Measurements from ENCODE around the gene CFAP161. TPM values are rescaled to one million over a fixed set of nuclear protein-coding genes. Genes with fewer than 3 reads are reported as not detected.

CFAP161 gene
- total and polyA plus RNA-seq, 2 of the 13 experiments (the other 11 are each of a cell fraction or from before 2014, with no cell fraction given), result not detected

GRCh38 chr15:81115054-81115939, 18.8 kb upstream of the CFAP161 start (continued):
- no peak for TF ChIP-seq ZBTB40 (IDR thresholded peaks at IDR 0.05)
- TF ChIP-seq ZBTB40 (CRISPR knock-in tag; IDR thresholded peaks at IDR 0.05), result no peak
- TF ChIP-seq FLYWCH1 (CRISPR knock-in tag; IDR thresholded peaks at IDR 0.05), result no peak
- no peak for TF ChIP-seq GMEB1 (CRISPR knock-in tag; IDR thresholded peaks at IDR 0.05; ENCODE audit: borderline replicate concordance)
- TF ChIP-seq SCMH1 (CRISPR knock-in tag; IDR thresholded peaks at IDR 0.05; ENCODE audit: borderline replicate concordance), result no peak

Measured in HepG2 (cell line).